Progenitor cell of endocrine pancreas (in vitro differentiated cells): ENCODE results near the gene LRRC51. TPM values are rescaled to one million over a fixed set of nuclear protein-coding genes. Genes with fewer than 3 reads are reported as not detected.

ENCODE experiments used
- DNase-seq: peaks from one replicate; pipeline ENCODE4 v3.0.0; 2021; ENCODE audit warnings: low spot score; ENCODE audit not compliant: unreplicated experiment
- H3K27ac Mint-ChIP-seq: 2 replicates; pipeline ENCODE4 v1.8.0; 2021; ENCODE audit warnings: mild to moderate bottlenecking, moderate library complexity, mixed read lengths
- H3K27me3 Mint-ChIP-seq: 2 replicates; pipeline ENCODE4 v1.8.0; 2021; ENCODE audit warnings: mixed read lengths
- H3K36me3 Mint-ChIP-seq: 2 replicates; pipeline ENCODE4 v1.8.0; 2022; ENCODE audit warnings: mixed read lengths; ENCODE audit not compliant: insufficient read depth
- H3K4me1 Mint-ChIP-seq: 2 replicates; pipeline ENCODE4 v1.8.0; 2021; ENCODE audit warnings: low read depth, mixed read lengths
- H3K4me3 Mint-ChIP-seq: 2 replicates; pipeline ENCODE4 v1.8.0; 2021; ENCODE audit warnings: low read depth, mild to moderate bottlenecking, moderate library complexity, mixed read lengths
- H3K9me3 Mint-ChIP-seq: 2 replicates; pipeline ENCODE4 v1.8.0; 2021; ENCODE audit warnings: low read depth, mixed read lengths
- CTCF ChIP-seq: fragments of 200-600 bp; sonication (generic); IDR thresholded peaks from one replicate; pipeline ENCODE4 v1.5.0; 2021; ENCODE audit warnings: antibody characterized with exemption, mild to moderate bottlenecking; ENCODE audit not compliant: unreplicated experiment
- microRNA-seq: library from miRNA; unstranded; fragments of <30 nt; microRNA quantifications from one replicate; pipeline ENCODE4 v1.1.0, GENCODE V29; 2020; ENCODE audit warnings: borderline number of aligned reads; ENCODE audit not compliant: unreplicated experiment
- total RNA-seq: library from RNA; stranded (reverse); gene quantifications from 2 replicates; pipeline ENCODE4 v1.2.1, GENCODE V29; 2021

LRRC51 gene
- total RNA-seq, 1 donor from 2014 or later: 14.9 TPM

DNA sequence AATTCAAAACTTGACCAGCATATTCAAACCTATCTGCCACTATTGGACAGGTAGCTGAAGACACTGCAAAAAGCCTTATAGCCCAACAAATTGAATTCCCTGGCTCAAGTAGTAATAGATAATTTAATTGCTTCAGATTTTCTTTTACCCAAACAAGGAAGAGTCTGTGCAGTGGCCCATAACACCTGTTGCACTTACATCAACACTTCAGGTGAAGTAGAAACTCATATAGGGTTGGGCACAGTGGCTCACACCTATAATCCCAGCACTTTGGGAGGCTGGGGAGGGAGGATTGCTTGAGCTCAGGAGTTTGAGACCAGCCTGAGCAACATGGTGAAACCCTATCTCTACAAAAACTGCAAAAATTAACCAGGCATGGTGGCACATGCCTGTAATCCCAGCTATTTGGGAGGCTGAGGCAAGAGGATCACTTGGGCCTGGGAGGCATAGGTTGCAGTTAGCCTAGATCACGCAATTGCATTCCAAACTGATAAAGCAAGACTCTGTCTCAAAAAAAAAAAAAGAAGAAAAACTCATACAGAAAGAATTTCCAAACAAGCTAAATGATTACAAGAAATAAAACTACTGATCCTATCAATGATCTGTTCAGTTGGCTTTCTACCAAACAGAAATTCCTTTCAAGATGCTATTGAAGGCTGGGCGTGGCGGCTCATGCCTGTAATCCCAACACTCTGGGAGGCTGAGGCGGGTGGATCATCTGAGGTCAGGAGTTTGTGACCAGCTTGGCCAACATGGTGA lies 64.3 kb downstream of the LRRC51 start:
- DNase-seq: no peak
- H3K4me3 Mint-ChIP-seq: no peak overlapping the region
- no peak overlapping the region for H3K27ac Mint-ChIP-seq
- no peaks in the 10 kb centered on the region for H3K9me3 Mint-ChIP-seq
- TF ChIP-seq CTCF: no peak
- H3K27me3 Mint-ChIP-seq: no peaks in the 10 kb centered on the region
- H3K36me3 Mint-ChIP-seq: no peaks in the 10 kb centered on the region
- H3K4me1 Mint-ChIP-seq: peaks cover 1% of the 10 kb centered on the region

Small RNAs within 50 kb of the gene (microRNA-seq; reads per million reads assigned to microRNA genes)
- gene MIR3165: not detected

Other genes starting within 250 kb of the LRRC51 start
- not detected in 2 replicates for gene DEFB108B, start 247.7 kb upstream of the LRRC51 start, total RNA-seq
- gene DEFB131B, start 202.4 kb upstream of the LRRC51 start, total RNA-seq: not detected in 2 replicates
- gene XNDC1N, start 152.3 kb upstream of the LRRC51 start, total RNA-seq: 12.3 and 13.9 TPM in 2 replicates
- 50.1 and 59.6 TPM in 2 replicates for gene RNF121, start 151.8 kb upstream of the LRRC51 start, total RNA-seq
- gene IL18BP, start 81.9 kb upstream of the LRRC51 start, total RNA-seq: 19.8 and 20.1 TPM in 2 replicates
- 238 and 255 TPM in 2 replicates for gene NUMA1, start 308 bp upstream of the LRRC51 start, total RNA-seq
- 84.9 and 85.4 TPM in 2 replicates for gene LAMTOR1, start 22.4 kb downstream of the LRRC51 start, total RNA-seq
- not detected in 2 replicates for gene TOMT, start 25.1 kb downstream of the LRRC51 start, total RNA-seq
- gene ANAPC15, start 31.8 kb downstream of the LRRC51 start, total RNA-seq: 56.1 and 61.3 TPM in 2 replicates
- gene FOLR3, start 54.9 kb downstream of the LRRC51 start, total RNA-seq: 0.98 TPM in 1 of 2 replicates, not detected in the other
- 5.6 and 6.4 TPM in 2 replicates for gene FOLR1, start 111.3 kb downstream of the LRRC51 start, total RNA-seq
- not detected in 2 replicates for gene FOLR2, start 135.9 kb downstream of the LRRC51 start, total RNA-seq
- gene INPPL1, start 143.9 kb downstream of the LRRC51 start, total RNA-seq: 389 and 394 TPM in 2 replicates
- gene PHOX2A, start 163.3 kb downstream of the LRRC51 start, total RNA-seq: not detected in 2 replicates